Ovary (tissue), 3 donors: Measurements from ENCODE around the gene MYO15B.

Experiments used
- CTCF ChIP-seq, 3 donors: fragments of 450-650 bp in 2 of 3; fragments of 200-600 bp in 1 of 3; IDR thresholded peaks; one replicate each; pipeline versions ENCODE4 v1.5.1 to v1.8.0; 2016 to 2022; ENCODE audit warnings: antibody characterized with exemption in 3 of 3, mild to moderate bottlenecking in 1 of 3
- POLR2A ChIP-seq: fragments of 450-650 bp; IDR thresholded peaks from one replicate; pipeline ENCODE4 v1.6.1; 2017; ENCODE audit warnings: antibody characterized with exemption, mild to moderate bottlenecking, moderate library complexity
- donor health status: DM: no; HTN: no; CAD: no.

- TF ChIP-seq CTCF (IDR thresholded peaks at IDR 0.05) (no peak), POLR2A (no peak)
These were observed 47.4 kb downstream of the MYO15B start for GRCh38 chr17:75634754-75635609.
